HCT116 (cell line): Measurements from ENCODE around the gene ARFRP1. TPM values are rescaled to one million over a fixed set of nuclear protein-coding genes. Genes with fewer than 3 reads are reported as not detected.

Experiments used
- ATAC-seq: fragments of 200-7000 bp; cut with Tn5 transposase; 2 replicates; pipeline ENCODE4 v1.9.1; 2020; ENCODE audit warnings: mild to moderate bottlenecking, moderate library complexity
- BruUV-seq: library from RNA; stranded (reverse); fragments of 400-500 nt; replicated peaks from 2 replicates; lab custom pipeline; 2021; lab: Mats Ljungman, UMichigan
- CTCF ChIA-PET: fragments of 300-600 bp; sonication (Branson Sonifier 250); formaldehyde crosslinking; loops from one replicate; lab custom pipeline; 2021; ENCODE audit warnings: antibody characterized with exemption; lab: Charles Lee
- POLR2A ChIA-PET: fragments of 300-600, 350-600 bp; sonication (Branson Sonifier 250); formaldehyde crosslinking; loops from one replicate; lab custom pipeline; 2021; ENCODE audit warnings: antibody characterized with exemption; lab: Charles Lee
- RAD21 ChIA-PET, 2 experiments: fragments of 300-600 bp; sonication (Branson Sonifier 250); formaldehyde crosslinking; loops; one replicate each; lab custom pipeline; 2023; ENCODE audit warnings: low total read pairs in 2 of 2; ENCODE audit not compliant: uncharacterized antibody in 2 of 2, unreplicated experiment in 2 of 2, low non-redundant PET in 1 of 2; lab: Charles Lee
- DNase-seq: peaks from one replicate; pipeline ENCODE4 v3.0.0-alpha.2; 2010; ENCODE audit warnings: low read depth, low spot score
- H2AFZ ChIP-seq: fragments of 200-600 bp; shearing (Covaris generic), sonication (generic); 2 replicates; pipeline ENCODE4 v1.6.1; 2017; ENCODE audit warnings: low read depth, mixed run types, mixed read lengths, antibody characterized with exemption, low read length; ENCODE audit not compliant: poor library complexity, severe bottlenecking
- H3K27ac ChIP-seq: 2 replicates; pipeline ENCODE4 v1.5.1; 2012; ENCODE audit warnings: low read depth, low read length
- H3K27me3 ChIP-seq: fragments of 200-600 bp; sonication (generic); 2 replicates; pipeline ENCODE4 v1.6.1; 2016; ENCODE audit warnings: mixed run types, low read length, mixed read lengths; ENCODE audit not compliant: insufficient read depth
- H3K36me3 ChIP-seq, 2 experiments: fragments of 200-500 bp in 1 of 2; fragments of 200-600 bp in 1 of 2; sonication (Bioruptor generic) in 1 of 2; sonication (generic) in 1 of 2; 2 replicates each; pipeline versions ENCODE4 v1.5.1 to v1.6.1; 2014 to 2016; ENCODE audit warnings: low read length in 2 of 2, inconsistent platforms in 1 of 2, mixed read lengths in 1 of 2, mixed run types in 1 of 2; ENCODE audit not compliant: insufficient read depth in 2 of 2, control insufficient read depth in 1 of 2
- H3K4me1 ChIP-seq, 2 experiments: fragments of 200-600 bp in 1 of 2; sonication (generic) in 1 of 2; 2 replicates each; pipeline versions ENCODE4 v1.5.1 to v1.6.1; 2012 to 2017; ENCODE audit warnings: low read length in 2 of 2, inconsistent platforms in 1 of 2, mild to moderate bottlenecking in 1 of 2, mixed read lengths in 1 of 2, mixed run types in 1 of 2, moderate library complexity in 1 of 2; ENCODE audit not compliant: insufficient read depth in 2 of 2, control insufficient read depth in 1 of 2
- H3K4me2 ChIP-seq: fragments of 200-600 bp; sonication (generic); 2 replicates; pipeline ENCODE4 v1.6.1; 2017; ENCODE audit warnings: mixed run types, low read length, mixed read lengths
- H3K4me3 ChIP-seq, 2 experiments: fragments of 200-600 bp in 1 of 2; sonication (generic) in 1 of 2; replicated peaks in 1 of 2; 2 replicates each; pipeline ENCODE4 v1.5.1; 2011 to 2016; ENCODE audit warnings: low read length in 2 of 2, control low read depth in 1 of 2, low read depth in 1 of 2, mild to moderate bottlenecking in 1 of 2, mixed read lengths in 1 of 2, mixed run types in 1 of 2
- H3K79me2 ChIP-seq: fragments of 200-600 bp; sonication (generic); 2 replicates; pipeline ENCODE4 v1.6.1; 2017; ENCODE audit warnings: mild to moderate bottlenecking, mixed run types, low read length, moderate library complexity, mixed read lengths; ENCODE audit not compliant: insufficient read depth
- H3K9ac ChIP-seq: fragments of 200-600 bp; sonication (generic); 2 replicates; pipeline ENCODE4 v1.6.1; 2016; ENCODE audit warnings: low read length, mixed read lengths
- H3K9me2 ChIP-seq: fragments of 200-600 bp; sonication (generic), shearing (Covaris generic); 2 replicates; pipeline ENCODE4 v1.6.1; 2017; ENCODE audit warnings: mixed run types, mild to moderate bottlenecking, moderate library complexity; ENCODE audit not compliant: insufficient read depth
- H3K9me3 ChIP-seq, 2 experiments: fragments of 200-500 bp in 1 of 2; fragments of 200-600 bp in 1 of 2; sonication (Bioruptor generic) in 1 of 2; sonication (generic) in 1 of 2; 2 replicates each; pipeline ENCODE4 v1.6.1; 2014 to 2017; ENCODE audit warnings: low read length in 2 of 2, mixed read lengths in 2 of 2, inconsistent platforms in 1 of 2, low read depth in 1 of 2, mild to moderate bottlenecking in 1 of 2, mixed run types in 1 of 2, moderate library complexity in 1 of 2; ENCODE audit not compliant: control insufficient read depth in 1 of 2, insufficient read depth in 1 of 2
- H4K20me1 ChIP-seq: fragments of 200-600 bp; sonication (generic), shearing (Covaris generic); 2 replicates; pipeline ENCODE4 v1.6.1; 2017; ENCODE audit warnings: mixed run types, mild to moderate bottlenecking, moderate library complexity; ENCODE audit not compliant: insufficient read depth
- CBX3 ChIP-seq: IDR thresholded peaks from 2 replicates; pipeline ENCODE4 v1.6.1; 2012; ENCODE audit warnings: low read depth
- EGR1 ChIP-seq: IDR thresholded peaks from 2 replicates; pipeline ENCODE4 v1.6.1; 2012; ENCODE audit warnings: low read depth
- ELF1 ChIP-seq: IDR thresholded peaks from 2 replicates; pipeline ENCODE4 v1.6.1; 2012; ENCODE audit warnings: low read depth, borderline replicate concordance
- EZH2phosphoT487 ChIP-seq: fragments of 200-600 bp; IDR thresholded peaks from 2 replicates; pipeline ENCODE4 v1.6.1; 2018; ENCODE audit warnings: antibody characterized with exemption, borderline replicate concordance
- FOSL1 ChIP-seq: IDR thresholded peaks from 2 replicates; pipeline ENCODE4 v1.6.1; 2012; ENCODE audit warnings: low read depth
- JUND ChIP-seq: IDR thresholded peaks from 2 replicates; pipeline ENCODE4 v1.6.1; 2012
- POLR2A ChIP-seq: IDR thresholded peaks from 2 replicates; pipeline ENCODE4 v1.7.0; 2011; ENCODE audit warnings: borderline replicate concordance; ENCODE audit not compliant: insufficient read depth, insufficient read length; ENCODE audit errors: extremely low read depth
- SIN3A ChIP-seq: IDR thresholded peaks from 2 replicates; pipeline ENCODE4 v1.6.1; 2012; ENCODE audit warnings: low read depth
- SP1 ChIP-seq: IDR thresholded peaks from 2 replicates; pipeline ENCODE4 v1.6.1; 2012; ENCODE audit warnings: low read depth
- TCF7L2 ChIP-seq: IDR thresholded peaks from 2 replicates; pipeline ENCODE4 v1.7.0; 2011; ENCODE audit warnings: borderline replicate concordance, inconsistent platforms; ENCODE audit not compliant: insufficient read depth, insufficient read length; ENCODE audit errors: extremely low read depth
- ZFX ChIP-seq: fragments of 450-650 bp; IDR thresholded peaks from 2 replicates; pipeline ENCODE4 v1.6.1; 2017
- ZNF274 ChIP-seq: fragments of 200-500 bp; sonication (Bioruptor generic); IDR thresholded peaks from 2 replicates; pipeline ENCODE4 v1.6.1; 2014; ENCODE audit warnings: mild to moderate bottlenecking, low read depth, low read length, inconsistent platforms
- intact Hi-C: fragments of 100-400 bp; cut with micrococcal nuclease; formaldehyde crosslinking; loops from 2 replicates; pipeline ENCODE4 v1.10.0; 2022
- total RNA-seq: library from RNA; stranded (reverse); gene quantifications from one replicate; pipeline ENCODE4 v1.2.1, GENCODE V29; 2021; ENCODE audit not compliant: unreplicated experiment
- TF ChIP-seq, protein P1 (sequence below): IDR thresholded peaks from 2 replicates; pipeline ENCODE4 v1.6.1; 2011; ENCODE audit warnings: mild to moderate bottlenecking, low read length, moderate library complexity; ENCODE audit not compliant: insufficient replicate concordance; ENCODE audit errors: extremely low read depth
- TF ChIP-seq, protein P2 (sequence below), 3 experiments: fragments of 200-600 bp in 1 of 3; sonication (generic) in 1 of 3; IDR thresholded peaks in 2 of 3; conservative IDR thresholded peaks in 1 of 3; 2 replicates each; pipeline ENCODE4 v1.5.1; 2012 to 2017; ENCODE audit warnings: low read depth in 2 of 3, low read length in 2 of 3, antibody characterized with exemption in 1 of 3, borderline replicate concordance in 1 of 3, control low read depth in 1 of 3, mild to moderate bottlenecking in 1 of 3, mixed read lengths in 1 of 3, mixed run types in 1 of 3, moderate library complexity in 1 of 3; ENCODE audit not compliant: insufficient read depth in 1 of 3
- TF ChIP-seq, protein P3 (sequence below): IDR thresholded peaks from 2 replicates; pipeline ENCODE4 v1.6.1; 2012
- TF ChIP-seq, protein P4 (sequence below): IDR thresholded peaks from 2 replicates; pipeline ENCODE4 v1.6.1; 2012; ENCODE audit warnings: low read depth

Gene ARFRP1
- total RNA-seq, 1 experiment from 2014 or later: 53.7 TPM

DNA sequence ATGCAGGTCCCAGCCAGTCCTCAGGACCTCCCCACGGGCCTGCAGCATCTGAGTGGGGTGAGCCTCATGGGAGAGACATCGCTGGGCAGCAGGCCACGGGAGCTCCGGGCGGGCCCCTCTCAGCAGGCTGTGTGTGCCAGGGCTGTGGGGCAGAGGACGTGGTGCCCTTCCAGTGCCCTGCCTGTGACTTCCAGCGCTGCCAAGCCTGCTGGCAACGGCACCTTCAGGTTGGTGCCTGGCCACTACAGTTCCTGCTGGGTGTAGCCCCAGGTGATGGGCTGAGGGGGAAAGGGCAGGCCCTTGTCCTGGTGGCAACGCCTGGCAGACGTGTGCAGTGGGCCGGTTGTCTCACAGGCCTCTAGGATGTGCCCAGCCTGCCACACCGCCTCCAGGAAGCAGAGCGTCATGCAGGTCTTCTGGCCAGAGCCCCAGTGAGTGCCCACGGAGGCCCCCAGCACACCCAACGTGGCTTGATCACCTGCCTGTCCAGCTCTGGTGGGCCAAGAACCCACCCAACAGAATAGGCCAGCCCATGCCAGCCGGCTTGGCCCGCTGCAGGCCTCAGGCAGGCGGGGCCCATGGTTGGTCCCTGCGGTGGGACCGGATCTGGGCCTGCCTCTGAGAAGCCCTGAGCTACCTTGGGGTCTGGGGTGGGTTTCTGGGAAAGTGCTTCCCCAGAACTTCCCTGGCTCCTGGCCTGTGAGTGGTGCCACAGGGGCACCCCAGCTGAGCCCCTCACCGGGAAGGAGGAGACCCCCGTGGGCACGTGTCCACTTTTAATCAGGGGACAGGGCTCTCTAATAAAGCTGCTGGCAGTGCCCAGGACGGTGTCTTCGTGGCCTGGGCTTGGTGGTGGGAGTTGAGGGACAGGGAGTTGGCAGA, 12.1 kb downstream of the ARFRP1 start:
- Histone ChIP-seq H3K79me2 (peaks cover 10% of the 10 kb centered on the region; the same call in 1 of the 2 replicates), H3K9me2 (no peaks in the 10 kb centered on the region), H3K4me3 (peak overlapping the region; percentile 58 to 69; a peak in 2 of 4 replicates), H3K27ac (peak overlapping the region; percentile 91), H4K20me1 (no peaks in the 10 kb centered on the region), H3K4me1 (peaks cover 41 to 65% of the 10 kb centered on the region in 2 experiments), H3K27me3 (no peaks in the 10 kb centered on the region), H3K9me3 (no peaks in the 10 kb centered on the region), H2AFZ (no peak overlapping the region), H3K36me3 (peaks cover 0 to 8% of the 10 kb centered on the region in 2 experiments; a peak in 1 of 4 replicates), H3K4me2 (peak overlapping the region; percentile 78), H3K9ac (peak overlapping the region; percentile 71)
- intact Hi-C loops: loop anchor here (2.0 to 5.0 kb wide), 5 partner anchors 13 to 262 kb away; partner anchors contain the start of genes PTK6, STMN3 and UCKL1
- ChIA-PET CTCF (interaction anchor here (0.8 kb wide), 1 partner anchor 54 kb away, joined by 4 read pairs; no protein-coding TSS in a partner anchor), POLR2A (interaction anchor here (0.6 to 2.3 kb wide), 4 partner anchors 13 to 169 kb away, joined by 3 to 28 read pairs (median 4); partner anchors contain the start of gene TPD52L2), RAD21 (interaction anchor here in 1 of 2 experiments (0.6 kb wide), 1 partner anchor 139 kb away, joined by 4 read pairs; no protein-coding TSS in a partner anchor)
- TF ChIP-seq CBX3 (no peak), FOSL1 (no peak), TCF7L2 (no peak), POLR2A (no peak), ELF1 (no peak), EGR1 (no peak), SIN3A (no peak), ZNF274 (no peak), JUND (no peak), ZFX (no peak), EZH2phosphoT487 (no peak), SP1 (no peak)
- TF ChIP-seq, protein P1, sequence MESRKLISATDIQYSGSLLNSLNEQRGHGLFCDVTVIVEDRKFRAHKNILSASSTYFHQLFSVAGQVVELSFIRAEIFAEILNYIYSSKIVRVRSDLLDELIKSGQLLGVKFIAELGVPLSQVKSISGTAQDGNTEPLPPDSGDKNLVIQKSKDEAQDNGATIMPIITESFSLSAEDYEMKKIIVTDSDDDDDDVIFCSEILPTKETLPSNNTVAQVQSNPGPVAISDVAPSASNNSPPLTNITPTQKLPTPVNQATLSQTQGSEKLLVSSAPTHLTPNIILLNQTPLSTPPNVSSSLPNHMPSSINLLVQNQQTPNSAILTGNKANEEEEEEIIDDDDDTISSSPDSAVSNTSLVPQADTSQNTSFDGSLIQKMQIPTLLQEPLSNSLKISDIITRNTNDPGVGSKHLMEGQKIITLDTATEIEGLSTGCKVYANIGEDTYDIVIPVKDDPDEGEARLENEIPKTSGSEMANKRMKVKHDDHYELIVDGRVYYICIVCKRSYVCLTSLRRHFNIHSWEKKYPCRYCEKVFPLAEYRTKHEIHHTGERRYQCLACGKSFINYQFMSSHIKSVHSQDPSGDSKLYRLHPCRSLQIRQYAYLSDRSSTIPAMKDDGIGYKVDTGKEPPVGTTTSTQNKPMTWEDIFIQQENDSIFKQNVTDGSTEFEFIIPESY: no peak
- TF ChIP-seq, protein P2, sequence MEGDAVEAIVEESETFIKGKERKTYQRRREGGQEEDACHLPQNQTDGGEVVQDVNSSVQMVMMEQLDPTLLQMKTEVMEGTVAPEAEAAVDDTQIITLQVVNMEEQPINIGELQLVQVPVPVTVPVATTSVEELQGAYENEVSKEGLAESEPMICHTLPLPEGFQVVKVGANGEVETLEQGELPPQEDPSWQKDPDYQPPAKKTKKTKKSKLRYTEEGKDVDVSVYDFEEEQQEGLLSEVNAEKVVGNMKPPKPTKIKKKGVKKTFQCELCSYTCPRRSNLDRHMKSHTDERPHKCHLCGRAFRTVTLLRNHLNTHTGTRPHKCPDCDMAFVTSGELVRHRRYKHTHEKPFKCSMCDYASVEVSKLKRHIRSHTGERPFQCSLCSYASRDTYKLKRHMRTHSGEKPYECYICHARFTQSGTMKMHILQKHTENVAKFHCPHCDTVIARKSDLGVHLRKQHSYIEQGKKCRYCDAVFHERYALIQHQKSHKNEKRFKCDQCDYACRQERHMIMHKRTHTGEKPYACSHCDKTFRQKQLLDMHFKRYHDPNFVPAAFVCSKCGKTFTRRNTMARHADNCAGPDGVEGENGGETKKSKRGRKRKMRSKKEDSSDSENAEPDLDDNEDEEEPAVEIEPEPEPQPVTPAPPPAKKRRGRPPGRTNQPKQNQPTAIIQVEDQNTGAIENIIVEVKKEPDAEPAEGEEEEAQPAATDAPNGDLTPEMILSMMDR (IDR thresholded peaks at IDR 0.05 in 2 of 3, conservative IDR thresholded peaks at IDR 0.05 in 1 of 3; ENCODE audit: borderline replicate concordance in 1 of 3, insufficient read depth in 1 of 3, low read depth in 2 of 3, low read length in 2 of 3): no peak
- TF ChIP-seq, protein P3, sequence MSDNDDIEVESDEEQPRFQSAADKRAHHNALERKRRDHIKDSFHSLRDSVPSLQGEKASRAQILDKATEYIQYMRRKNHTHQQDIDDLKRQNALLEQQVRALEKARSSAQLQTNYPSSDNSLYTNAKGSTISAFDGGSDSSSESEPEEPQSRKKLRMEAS: no peak
- TF ChIP-seq, protein P4, sequence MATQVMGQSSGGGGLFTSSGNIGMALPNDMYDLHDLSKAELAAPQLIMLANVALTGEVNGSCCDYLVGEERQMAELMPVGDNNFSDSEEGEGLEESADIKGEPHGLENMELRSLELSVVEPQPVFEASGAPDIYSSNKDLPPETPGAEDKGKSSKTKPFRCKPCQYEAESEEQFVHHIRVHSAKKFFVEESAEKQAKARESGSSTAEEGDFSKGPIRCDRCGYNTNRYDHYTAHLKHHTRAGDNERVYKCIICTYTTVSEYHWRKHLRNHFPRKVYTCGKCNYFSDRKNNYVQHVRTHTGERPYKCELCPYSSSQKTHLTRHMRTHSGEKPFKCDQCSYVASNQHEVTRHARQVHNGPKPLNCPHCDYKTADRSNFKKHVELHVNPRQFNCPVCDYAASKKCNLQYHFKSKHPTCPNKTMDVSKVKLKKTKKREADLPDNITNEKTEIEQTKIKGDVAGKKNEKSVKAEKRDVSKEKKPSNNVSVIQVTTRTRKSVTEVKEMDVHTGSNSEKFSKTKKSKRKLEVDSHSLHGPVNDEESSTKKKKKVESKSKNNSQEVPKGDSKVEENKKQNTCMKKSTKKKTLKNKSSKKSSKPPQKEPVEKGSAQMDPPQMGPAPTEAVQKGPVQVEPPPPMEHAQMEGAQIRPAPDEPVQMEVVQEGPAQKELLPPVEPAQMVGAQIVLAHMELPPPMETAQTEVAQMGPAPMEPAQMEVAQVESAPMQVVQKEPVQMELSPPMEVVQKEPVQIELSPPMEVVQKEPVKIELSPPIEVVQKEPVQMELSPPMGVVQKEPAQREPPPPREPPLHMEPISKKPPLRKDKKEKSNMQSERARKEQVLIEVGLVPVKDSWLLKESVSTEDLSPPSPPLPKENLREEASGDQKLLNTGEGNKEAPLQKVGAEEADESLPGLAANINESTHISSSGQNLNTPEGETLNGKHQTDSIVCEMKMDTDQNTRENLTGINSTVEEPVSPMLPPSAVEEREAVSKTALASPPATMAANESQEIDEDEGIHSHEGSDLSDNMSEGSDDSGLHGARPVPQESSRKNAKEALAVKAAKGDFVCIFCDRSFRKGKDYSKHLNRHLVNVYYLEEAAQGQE: no peak
- BruUV-seq: no TSS peak
- ATAC-seq: no peak
- DNase-seq: no peak
